Measurements from ENCODE around the gene NUP210.
A peak's percentile ranks its signal among the peaks of the same experiment; 100 is the strongest.

Gene NUP210

DNA sequence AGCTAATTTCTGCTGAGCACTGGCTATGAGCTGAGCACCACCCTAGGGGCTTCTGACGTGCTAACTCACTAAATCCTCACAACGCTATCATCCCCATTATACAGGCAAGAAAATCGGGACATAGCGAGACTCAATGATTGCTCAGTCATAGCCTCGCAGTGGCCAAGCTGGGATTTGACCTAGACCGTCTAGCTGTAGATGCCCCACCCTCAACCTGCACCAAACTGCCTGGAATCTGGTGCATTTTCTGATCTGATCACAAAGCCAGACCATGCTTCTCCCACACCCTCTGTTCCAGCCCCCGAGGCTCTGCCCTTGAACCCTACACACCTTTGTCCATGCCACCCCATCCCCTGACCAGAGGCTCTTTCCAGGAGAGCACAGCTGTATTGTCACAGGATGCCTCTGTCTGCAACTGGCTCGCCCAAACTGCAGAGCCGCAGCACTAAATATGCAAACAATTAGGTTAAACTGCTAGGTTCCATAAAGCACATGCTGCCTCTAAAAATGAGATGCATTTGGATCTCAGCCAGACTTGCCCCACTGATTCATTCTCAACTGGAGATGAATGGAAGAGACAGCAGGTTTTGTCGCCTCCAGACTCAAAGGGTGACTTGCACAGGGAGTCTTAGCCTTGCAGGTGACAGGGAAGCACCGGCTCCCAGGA is 95.2 kb downstream of the NUP210 start:
- Histone ChIP-seq H3K27me3 (ENCODE audit: insufficient read depth, insufficient read length) (no peaks in the 10 kb centered on the region), H3K36me3 (ENCODE audit: insufficient read depth, insufficient read length, low read length) (peaks cover 54% of the 10 kb centered on the region), H3K9me3 (ENCODE audit: insufficient read depth, low read length) (no peaks in the 10 kb centered on the region), H3K4me1 (ENCODE audit: insufficient read depth, insufficient read length) (peaks cover 9% of the 10 kb centered on the region), H3K9ac (ENCODE audit: insufficient read length, low read depth) (no peak overlapping the region), H3K4me3 (ENCODE audit: insufficient read length, low read depth) (no peak overlapping the region)
- no peak for DNase-seq (ENCODE audit: low read depth, low spot score)
- TF ChIP-seq SUZ12 (IDR thresholded peaks at IDR 0.05; ENCODE audit: extremely low read depth, insufficient read depth, insufficient read length), result no peak
- no peak for TF ChIP-seq ZNF274 (IDR thresholded peaks at IDR 0.05; ENCODE audit: low read depth, low read length)
- TF ChIP-seq YY1 (IDR thresholded peaks at IDR 0.05; ENCODE audit: insufficient read depth, insufficient read length), result no peak

DNA sequence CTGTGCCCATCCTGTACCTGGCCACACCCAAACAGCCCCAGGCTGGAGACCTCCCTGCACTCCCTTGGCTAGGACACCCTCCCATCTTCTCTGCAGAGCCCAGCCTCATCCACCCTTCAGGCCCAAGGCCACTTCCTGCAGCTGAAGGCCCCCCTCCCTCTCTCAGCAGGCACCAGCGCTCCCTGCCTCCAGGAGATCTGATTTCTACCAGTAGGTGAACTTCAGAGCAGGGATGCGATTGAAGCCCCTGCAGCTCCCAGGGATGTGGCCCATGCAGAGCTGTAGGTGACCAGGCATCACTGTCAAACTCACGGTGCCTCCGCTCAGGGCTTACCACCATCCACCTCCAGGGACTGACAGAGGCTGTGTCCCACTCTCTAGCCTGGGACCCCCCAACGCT is 96.3 kb downstream of the NUP210 start:
- TF ChIP-seq SUZ12 (IDR thresholded peaks at IDR 0.05; ENCODE audit: extremely low read depth, insufficient read depth, insufficient read length), result no peak
- no peak for TF ChIP-seq YY1 (IDR thresholded peaks at IDR 0.05; ENCODE audit: insufficient read depth, insufficient read length)
- no peak for TF ChIP-seq ZNF274 (IDR thresholded peaks at IDR 0.05; ENCODE audit: low read depth, low read length)
- Histone ChIP-seq H3K4me1 (ENCODE audit: insufficient read depth, insufficient read length) (peaks cover 9% of the 10 kb centered on the region), H3K4me3 (ENCODE audit: insufficient read length, low read depth) (no peak overlapping the region), H3K9ac (ENCODE audit: insufficient read length, low read depth) (no peak overlapping the region), H3K27me3 (ENCODE audit: insufficient read depth, insufficient read length) (no peaks in the 10 kb centered on the region), H3K36me3 (ENCODE audit: insufficient read depth, insufficient read length, low read length) (peaks cover 52% of the 10 kb centered on the region), H3K9me3 (ENCODE audit: insufficient read depth, low read length) (no peaks in the 10 kb centered on the region)
- no peak for DNase-seq (ENCODE audit: low read depth, low spot score)

DNA sequence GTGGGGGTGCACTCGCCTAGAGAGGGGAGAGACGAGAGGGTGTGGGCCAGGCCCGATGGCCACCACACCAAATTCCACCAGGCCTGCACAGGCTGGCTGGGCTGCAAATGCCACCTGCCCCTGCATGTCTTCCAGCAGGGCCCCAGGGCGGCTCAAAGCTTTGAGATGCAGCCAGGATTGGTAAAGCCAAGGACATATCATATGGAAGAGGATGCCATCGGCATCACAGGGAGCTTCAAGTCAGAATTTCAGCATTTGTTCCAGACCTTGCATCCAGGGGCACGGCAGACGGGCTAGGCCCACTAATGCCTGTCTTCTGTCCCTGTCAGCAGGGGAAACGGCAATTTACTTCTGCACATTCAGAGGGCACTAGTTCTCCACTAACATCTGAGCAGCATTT is 97.8 kb downstream of the NUP210 start:
- Histone ChIP-seq H3K9ac (ENCODE audit: insufficient read length, low read depth) (peak overlapping the region; percentile 5), H3K36me3 (ENCODE audit: insufficient read depth, insufficient read length, low read length) (peaks cover 50% of the 10 kb centered on the region), H3K4me1 (ENCODE audit: insufficient read depth, insufficient read length) (peaks cover 12% of the 10 kb centered on the region), H3K27me3 (ENCODE audit: insufficient read depth, insufficient read length) (no peaks in the 10 kb centered on the region), H3K9me3 (ENCODE audit: insufficient read depth, low read length) (no peaks in the 10 kb centered on the region), H3K4me3 (ENCODE audit: insufficient read length, low read depth) (no peak overlapping the region)
- DNase-seq (ENCODE audit: low read depth, low spot score), result no peak
- TF ChIP-seq SUZ12 (IDR thresholded peaks at IDR 0.05; ENCODE audit: extremely low read depth, insufficient read depth, insufficient read length), result no peak
- TF ChIP-seq ZNF274 (IDR thresholded peaks at IDR 0.05; ENCODE audit: low read depth, low read length), result no peak
- no peak for TF ChIP-seq YY1 (IDR thresholded peaks at IDR 0.05; ENCODE audit: insufficient read depth, insufficient read length)

DNA sequence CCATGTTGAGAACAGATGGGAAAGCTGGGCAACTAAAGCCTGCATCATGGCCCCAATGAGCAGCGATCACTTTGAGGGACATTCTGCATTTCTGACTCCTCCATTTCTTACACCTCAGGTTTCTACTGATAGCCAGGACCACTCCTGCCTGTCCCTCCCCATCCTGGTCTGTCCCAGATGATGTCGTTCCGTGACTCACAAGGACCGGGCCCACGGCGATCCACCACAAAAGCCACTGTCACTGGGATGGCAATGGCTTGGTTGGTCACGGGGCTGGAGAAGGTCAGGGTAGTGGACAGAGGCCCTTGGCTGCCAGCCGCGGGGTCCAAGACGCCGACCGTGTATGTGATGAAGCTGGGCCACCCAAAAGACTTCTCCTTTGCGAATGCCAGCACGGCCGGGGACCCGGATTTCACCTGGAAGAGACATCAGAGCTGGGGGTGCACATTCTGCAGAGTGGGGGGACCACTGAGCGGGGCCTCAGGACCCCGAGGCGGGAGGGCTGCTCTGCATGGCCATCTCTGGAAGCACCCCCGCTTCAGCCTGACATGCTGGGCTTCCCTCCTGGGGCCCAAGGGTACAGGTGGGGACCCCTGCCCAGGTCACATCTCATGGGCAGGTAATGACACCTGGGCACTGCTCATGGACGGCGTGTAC is 100.4 kb downstream of the NUP210 start:
- H3K9me3 ChIP-seq (ENCODE audit: insufficient read depth, low read length), result no peaks in the 10 kb centered on the region
- H3K4me3 ChIP-seq (ENCODE audit: insufficient read length, low read depth), result no peak overlapping the region
- H3K27me3 ChIP-seq (ENCODE audit: insufficient read depth, insufficient read length), result no peaks in the 10 kb centered on the region
- no peak for TF ChIP-seq ZNF274 (IDR thresholded peaks at IDR 0.05; ENCODE audit: low read depth, low read length)
- no peak for TF ChIP-seq YY1 (IDR thresholded peaks at IDR 0.05; ENCODE audit: insufficient read depth, insufficient read length)
- TF ChIP-seq SUZ12 (IDR thresholded peaks at IDR 0.05; ENCODE audit: extremely low read depth, insufficient read depth, insufficient read length), result no peak
- peaks cover 10% of the 10 kb centered on the region for H3K4me1 ChIP-seq (ENCODE audit: insufficient read depth, insufficient read length)
- H3K9ac ChIP-seq (ENCODE audit: insufficient read length, low read depth), result no peak overlapping the region
- H3K36me3 ChIP-seq (ENCODE audit: insufficient read depth, insufficient read length, low read length), result peaks cover 48% of the 10 kb centered on the region
- no peak for DNase-seq (ENCODE audit: low read depth, low spot score)

DNA sequence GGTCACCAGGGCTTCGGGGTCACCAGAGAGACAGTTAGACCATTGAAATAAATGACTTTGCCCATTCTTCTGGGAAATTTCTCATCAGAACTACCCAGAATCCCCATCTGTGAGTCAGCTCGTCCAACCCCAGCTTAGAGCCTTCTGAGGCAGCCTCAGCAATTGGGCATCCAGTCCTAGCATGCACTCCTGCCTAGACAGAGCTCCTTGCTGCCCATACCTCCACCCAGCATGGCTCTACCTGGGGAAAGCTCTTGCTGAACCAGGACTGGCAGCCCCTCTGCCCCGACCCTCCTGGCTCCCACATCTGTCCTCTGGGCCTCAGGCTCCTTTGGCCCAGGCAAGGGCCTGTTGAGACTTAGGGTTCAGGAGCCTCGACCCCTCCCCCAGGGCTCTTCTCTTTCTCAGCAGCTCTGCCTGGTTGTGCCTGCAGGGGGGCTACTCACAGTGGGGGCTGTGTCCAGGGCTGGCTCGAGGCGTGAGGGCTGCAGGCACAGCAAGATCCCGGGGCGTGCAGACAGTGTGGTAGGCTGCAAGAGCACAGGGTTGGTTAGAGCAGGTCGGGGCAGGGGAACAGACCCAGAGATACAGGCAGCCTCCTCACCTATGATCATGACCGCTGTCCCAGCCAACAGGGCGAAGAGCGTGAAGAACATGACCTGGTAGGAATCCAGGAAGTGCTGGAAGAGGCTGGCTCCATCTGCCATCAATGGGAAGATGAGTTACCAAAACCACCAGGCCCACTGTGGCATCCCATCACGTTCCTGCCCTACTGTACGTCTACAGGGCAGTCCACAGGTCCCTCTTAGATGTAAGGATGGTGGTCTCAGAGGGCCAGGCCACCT is 101.3 kb downstream of the NUP210 start:
- no peaks in the 10 kb centered on the region for H3K27me3 ChIP-seq (ENCODE audit: insufficient read depth, insufficient read length)
- H3K9ac ChIP-seq (ENCODE audit: insufficient read length, low read depth), result no peak overlapping the region
- TF ChIP-seq SUZ12 (IDR thresholded peaks at IDR 0.05; ENCODE audit: extremely low read depth, insufficient read depth, insufficient read length) (no peak), YY1 (IDR thresholded peaks at IDR 0.05; ENCODE audit: insufficient read depth, insufficient read length) (no peak), ZNF274 (IDR thresholded peaks at IDR 0.05; ENCODE audit: low read depth, low read length) (no peak)
- H3K9me3 ChIP-seq (ENCODE audit: insufficient read depth, low read length), result no peaks in the 10 kb centered on the region
- peaks cover 46% of the 10 kb centered on the region for H3K36me3 ChIP-seq (ENCODE audit: insufficient read depth, insufficient read length, low read length)
- peaks cover 6% of the 10 kb centered on the region for H3K4me1 ChIP-seq (ENCODE audit: insufficient read depth, insufficient read length)
- H3K4me3 ChIP-seq (ENCODE audit: insufficient read length, low read depth), result no peak overlapping the region
- no peak for DNase-seq (ENCODE audit: low read depth, low spot score)

DNA sequence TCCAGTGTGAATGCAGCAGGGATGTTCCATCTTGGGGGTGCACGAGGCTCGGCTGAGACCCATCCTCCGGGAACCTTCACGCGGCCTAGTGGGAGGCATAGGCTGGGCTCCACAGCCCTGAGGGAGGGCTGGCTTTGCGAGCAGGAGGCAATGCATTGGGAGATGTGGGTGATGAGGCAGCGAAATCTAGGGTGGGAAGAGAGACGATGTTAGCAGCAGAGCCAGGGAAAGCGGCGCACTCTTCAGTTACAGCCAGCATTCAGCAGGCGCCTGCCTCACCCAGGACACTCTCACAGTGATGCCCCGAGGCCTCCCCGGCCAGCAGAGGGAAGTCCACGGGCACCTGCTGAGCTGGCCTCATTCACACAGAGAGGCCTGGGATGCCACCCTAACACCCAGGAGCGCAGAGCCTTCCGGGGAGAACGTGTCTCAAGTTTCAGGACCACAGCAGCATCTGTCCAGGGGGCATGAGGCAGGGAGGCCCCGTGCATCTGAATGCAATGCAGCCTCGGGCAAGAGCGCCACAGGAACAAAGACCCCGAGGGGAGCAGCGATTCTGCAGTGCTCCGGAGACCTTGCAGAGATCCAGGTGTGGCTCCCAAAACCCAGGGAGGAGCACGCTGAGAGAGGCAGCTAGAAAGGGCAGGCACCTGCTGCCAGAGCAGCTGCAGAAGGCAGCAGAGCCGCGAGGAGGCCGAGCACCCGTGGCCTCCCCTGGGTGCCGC is 102.4 kb downstream of the NUP210 start:
- DNase-seq (ENCODE audit: low read depth, low spot score), result no peak
- Histone ChIP-seq H3K4me1 (ENCODE audit: insufficient read depth, insufficient read length) (peaks cover 3% of the 10 kb centered on the region), H3K9ac (ENCODE audit: insufficient read length, low read depth) (no peak overlapping the region), H3K4me3 (ENCODE audit: insufficient read length, low read depth) (no peak overlapping the region), H3K27me3 (ENCODE audit: insufficient read depth, insufficient read length) (no peaks in the 10 kb centered on the region), H3K36me3 (ENCODE audit: insufficient read depth, insufficient read length, low read length) (peaks cover 38% of the 10 kb centered on the region), H3K9me3 (ENCODE audit: insufficient read depth, low read length) (no peaks in the 10 kb centered on the region)
- TF ChIP-seq YY1 (IDR thresholded peaks at IDR 0.05; ENCODE audit: insufficient read depth, insufficient read length) (no peak), SUZ12 (IDR thresholded peaks at IDR 0.05; ENCODE audit: extremely low read depth, insufficient read depth, insufficient read length) (no peak), ZNF274 (IDR thresholded peaks at IDR 0.05; ENCODE audit: low read depth, low read length) (no peak)
